ENCODE data around the gene AGBL4. TPM values are rescaled to one million over a fixed set of nuclear protein-coding genes. Genes with fewer than 3 reads are reported as not detected.

The AGBL4 gene
- total and polyA plus RNA-seq, 2 of the 4 experiments (the other 2 are of a cell fraction) = not detected

- H3K4ac ChIP-seq (ENCODE audit: low read depth, low read length) = no peak overlapping the region
- no peaks in the 10 kb centered on the region for H4K20me1 ChIP-seq (ENCODE audit: insufficient read depth, low read length)
- H2BK5ac ChIP-seq (ENCODE audit: low read depth, low read length, poor library complexity, severe bottlenecking) = no peak overlapping the region
- intact Hi-C loops (cut with micrococcal nuclease) = no loop called here
- H2BK120ac ChIP-seq (ENCODE audit: low read depth, low read length) = no peak overlapping the region
- ChIA-PET CTCF (interaction anchor here (0.7 kb wide), 1 partner anchor 11 kb away, joined by 3 read pairs; no protein-coding TSS in a partner anchor), POLR2A (ENCODE audit: unreplicated experiment) (no interaction called here)
- ATAC-seq (ENCODE audit: low read depth) = no peak
- no peak overlapping the region for H3K23ac ChIP-seq (ENCODE audit: low read depth, low read length)
- TF ChIP-seq RCOR1 (IDR thresholded peaks at IDR 0.05; ENCODE audit: insufficient replicate concordance, low read length) = no peak
- TF ChIP-seq BHLHE40 (IDR thresholded peaks at IDR 0.05; ENCODE audit: low read depth, low read length) = no peak
- DNase-seq = no peak
- H4K5ac ChIP-seq (ENCODE audit: low read depth, low read length) = no peak overlapping the region
- H3K9ac ChIP-seq (ENCODE audit: low read depth, low read length) = no peak overlapping the region
- BruUV-seq (replicated peaks) = no TSS peak
- no peaks in the 10 kb centered on the region for H3K79me1 ChIP-seq (ENCODE audit: low read depth in 1 of 2, low read length in 2 of 2)
- no peak overlapping the region for H3K27ac ChIP-seq (ENCODE audit: insufficient read depth, low read length)
- H3K36me3 ChIP-seq (ENCODE audit: control insufficient read depth, insufficient read depth, low read length) = no peaks in the 10 kb centered on the region
- no peak overlapping the region for H2BK20ac ChIP-seq (ENCODE audit: low read depth, low read length)
- H3K9me3 ChIP-seq (ENCODE audit: control insufficient read depth, insufficient read depth, low read length) = no peaks in the 10 kb centered on the region; the same call in 1 of the 2 replicates
- H4K91ac ChIP-seq (ENCODE audit: insufficient read depth, low read depth, low read length) = no peak overlapping the region
- no peak overlapping the region for H3K14ac ChIP-seq (replicated peaks; ENCODE audit: low read depth, low read length)
- no peak overlapping the region for H2AK9ac ChIP-seq (replicated peaks; ENCODE audit: low read depth, low read length, poor library complexity)
- WGBS, 2 experiments (ENCODE audit: extremely low coverage in 2 of 2, insufficient read length in 1 of 2) = no CpG with 5 or more reads among the region's 1 CpG
- H4K8ac ChIP-seq (ENCODE audit: low read depth in 2 of 2, low read length in 2 of 2) = no peak overlapping the region
- in situ Hi-C loops (cut with MboI; ENCODE audit: low sequenced_read_pairs) = no loop called here
- no peaks in the 10 kb centered on the region for H3K9me1 ChIP-seq (ENCODE audit: insufficient read depth, low read length)
- no peak overlapping the region for H3K56ac ChIP-seq (ENCODE audit: extremely low read depth, insufficient read depth, low read length)
- no peak overlapping the region for H2AFZ ChIP-seq (replicated peaks; ENCODE audit: low read length, poor library complexity)
- H2AK5ac ChIP-seq (ENCODE audit: low read depth, low read length) = no peak overlapping the region
- no peak overlapping the region for H3K4me3 ChIP-seq (ENCODE audit: insufficient read depth, low read depth, low read length)
- dilution Hi-C loops (cut with HindIII; ENCODE audit: low sequenced_read_pairs, unreplicated experiment) = no loop called here
- no peaks in the 10 kb centered on the region for H3K4me1 ChIP-seq (ENCODE audit: control insufficient read depth, insufficient read depth, low read length)
- no peak overlapping the region for H3K18ac ChIP-seq (ENCODE audit: low read depth, low read length)
- H3K27me3 ChIP-seq (ENCODE audit: control insufficient read depth, insufficient read depth, low read length) = no peaks in the 10 kb centered on the region
- no peak overlapping the region for H3K4me2 ChIP-seq (ENCODE audit: low read depth, low read length)
- H2BK15ac ChIP-seq (ENCODE audit: low read depth, low read length) = no peak overlapping the region
Measured at GRCh38 chr1:48753293-48753692, 1270.5 kb downstream of the AGBL4 start.
